ENCODE measurements around the gene ZNF836.

GRCh38 chr19:52189735-52190486, 18.5 kb upstream of the ZNF836 start, which contains the start of gene PPP2R1A:
- TF ChIP-seq CTCF (conservative IDR thresholded peaks at IDR 0.05) (no peak), EZH2 (IDR thresholded peaks at IDR 0.05; ENCODE audit: low read depth) (no peak)

Data from PC-9 (cell line).